ENCODE data around the gene KLK8.

The KLK8 gene

GRCh38 chr19:51001515-51001914, at the start of gene KLK8:
Gene KLK8 (minus strand): TSS chr19:51001604. CDS start chr19:51001167, 437 bp downstream.
- TF ChIP-seq CTCF (IDR thresholded peaks at IDR 0.05; ENCODE audit: low read depth, low read length): no peak
- H3K4me3 ChIP-seq (replicated peaks in 1 of 2; ENCODE audit: low read depth in 2 of 2, low read length in 2 of 2): no peak within 1 kb of the TSS
- DNase-seq (ENCODE audit: low read depth in 2 of 2): no peak

GRCh38 chr19:51047031-51047335, 45.6 kb upstream of the KLK8 start:
- DNase-seq (ENCODE audit: low read depth in 2 of 2): no peak
- TF ChIP-seq CTCF (IDR thresholded peaks at IDR 0.05; ENCODE audit: low read depth, low read length): no peak
- H3K4me3 ChIP-seq (replicated peaks in 1 of 2; ENCODE audit: low read depth in 2 of 2, low read length in 2 of 2): no peak overlapping the region

GRCh38 chr19:51044327-51044726, 42.9 kb upstream of the KLK8 start:
- no peak overlapping the region for H3K4me3 ChIP-seq (replicated peaks in 1 of 2; ENCODE audit: low read depth in 2 of 2, low read length in 2 of 2)
- DNase-seq (ENCODE audit: low read depth in 2 of 2): no peak
- TF ChIP-seq CTCF (IDR thresholded peaks at IDR 0.05; ENCODE audit: low read depth, low read length): no peak

GRCh38 chr19:51043497-51043896, 42.1 kb upstream of the KLK8 start:
- TF ChIP-seq CTCF (IDR thresholded peaks at IDR 0.05; ENCODE audit: low read depth, low read length): no peak
- DNase-seq (ENCODE audit: low read depth in 2 of 2): no peak
- H3K4me3 ChIP-seq (replicated peaks in 1 of 2; ENCODE audit: low read depth in 2 of 2, low read length in 2 of 2): no peak overlapping the region

GRCh38 chr19:51040151-51040550, 38.7 kb upstream of the KLK8 start:
- TF ChIP-seq CTCF (IDR thresholded peaks at IDR 0.05; ENCODE audit: low read depth, low read length): no peak
- H3K4me3 ChIP-seq (replicated peaks in 1 of 2; ENCODE audit: low read depth in 2 of 2, low read length in 2 of 2): no peak overlapping the region
- no peak for DNase-seq (ENCODE audit: low read depth in 2 of 2)

GRCh38 chr19:51036519-51036918, 35.1 kb upstream of the KLK8 start:
- no peak overlapping the region for H3K4me3 ChIP-seq (replicated peaks in 1 of 2; ENCODE audit: low read depth in 2 of 2, low read length in 2 of 2)
- no peak for DNase-seq (ENCODE audit: low read depth in 2 of 2)
- TF ChIP-seq CTCF (IDR thresholded peaks at IDR 0.05; ENCODE audit: low read depth, low read length): no peak

- DNase-seq (ENCODE audit: low read depth in 2 of 2): no peak
- no peak within 1 kb of the TSS for H3K4me3 ChIP-seq (replicated peaks in 1 of 2; ENCODE audit: low read depth in 2 of 2, low read length in 2 of 2)
Observed at GRCh38 chr19:51034704-51035103, 33.3 kb upstream of the KLK8 start, which contains the start of gene KLK12. Gene KLK12 (minus strand): TSS chr19:51035002. CDS start chr19:51034621, 381 bp downstream.

More at GRCh38 chr19:51034704-51035103, 33.3 kb upstream of the KLK8 start, which contains the start of gene KLK12:
- TF ChIP-seq CTCF (IDR thresholded peaks at IDR 0.05; ENCODE audit: low read depth, low read length): no peak

Data from cardiac fibroblast (primary cell).